Measurements from ENCODE around the gene PCDHA10.

GRCh38 chr5:140870221-140871201 lies 14.8 kb downstream of the PCDHA10 start:
- TF ChIP-seq POLR2AphosphoS5 (IDR thresholded peaks at IDR 0.05; ENCODE audit: low read depth, low read length) (no peak), SIN3A (IDR thresholded peaks at IDR 0.05; ENCODE audit: borderline replicate concordance, insufficient read depth, low read length) (no peak), REST (IDR thresholded peaks at IDR 0.05; ENCODE audit: insufficient read depth in 1 of 2, low read depth in 2 of 2, low read length in 2 of 2) (0 out of 4 replicates have a peak, but pooled peaks of 1 of the 2 experiments have one; percentile 66), TAF1 (IDR thresholded peaks at IDR 0.05; ENCODE audit: borderline replicate concordance, insufficient read depth, low read length) (no peak), FOXP2 (optimal IDR thresholded peaks at IDR 0.05; ENCODE audit: borderline replicate concordance, extremely low read depth, extremely low read length, insufficient read depth) (no peak)
